HepG2 (cell line): ENCODE results near the gene CBLN3. TPM values are rescaled to one million over a fixed set of nuclear protein-coding genes. Genes with fewer than 3 reads are reported as not detected.
A peak's percentile ranks its signal among the peaks of the same experiment; 100 is the strongest.

Experiments used
- ISL2 ChIP-seq: sonication (generic); formaldehyde crosslinking; IDR thresholded peaks from 2 replicates; pipeline ENCODE4 v1.5.0; 2020; ENCODE audit warnings: missing genetic modification reagents
- MTERF4 ChIP-seq: sonication (generic); formaldehyde crosslinking; IDR thresholded peaks from 2 replicates; pipeline ENCODE4 v1.8.0; 2023; ENCODE audit warnings: mild to moderate bottlenecking, missing genetic modification reagents
- PATZ1 ChIP-seq: sonication (generic); formaldehyde crosslinking; IDR thresholded peaks from 2 replicates; pipeline ENCODE4 v1.4.0; 2020; ENCODE audit warnings: missing genetic modification reagents
- TFDP2 ChIP-seq: sonication (generic); formaldehyde crosslinking; IDR thresholded peaks from 2 replicates; pipeline ENCODE4 v1.4.0; 2020; ENCODE audit warnings: missing genetic modification reagents
- USF2 ChIP-seq, 2 experiments: sonication (generic) in 1 of 2; formaldehyde crosslinking in 1 of 2; IDR thresholded peaks; 2 replicates each; pipeline versions ENCODE4 v1.5.1 to v1.6.1; 2011 to 2020; ENCODE audit warnings: borderline replicate concordance in 1 of 2, low read depth in 1 of 2, low read length in 1 of 2, mild to moderate bottlenecking in 1 of 2, missing genetic modification reagents in 1 of 2, moderate library complexity in 1 of 2
- ZBTB3 ChIP-seq: sonication (generic); formaldehyde crosslinking; IDR thresholded peaks from 2 replicates; pipeline ENCODE4 v1.4.0; 2020; ENCODE audit warnings: low read depth, mild to moderate bottlenecking, moderate library complexity, missing genetic modification reagents, borderline replicate concordance
- ZNF501 ChIP-seq: sonication (generic); formaldehyde crosslinking; IDR thresholded peaks from 2 replicates; pipeline ENCODE4 v1.5.1; 2020; ENCODE audit warnings: mild to moderate bottlenecking, moderate library complexity, missing genetic modification reagents
- ZNF790 ChIP-seq: sonication (generic); formaldehyde crosslinking; IDR thresholded peaks from 2 replicates; pipeline ENCODE4 v1.8.0; 2022; ENCODE audit warnings: missing genetic modification reagents, mild to moderate bottlenecking, borderline replicate concordance
- ZXDC ChIP-seq: sonication (generic); formaldehyde crosslinking; IDR thresholded peaks from 2 replicates; pipeline ENCODE4 v1.5.0; 2020; ENCODE audit warnings: mild to moderate bottlenecking, missing genetic modification reagents
- polyA plus RNA-seq, 8 experiments: library from polyadenylated mRNA; depleted of rRNA in 3 of 8; stranded (reverse) in 7 of 8; unstranded in 1 of 8; fragments of >200 nt; fragmentation: Illumina TruSeq in 4 of 8; extraction: Trizol in 4 of 8; gene quantifications; 2 replicates each; pipeline versions ENCODE4 v1.2.1 to v1.2.3, GENCODE V29; 2011 to 2016; ENCODE audit warnings: low read depth in 4 of 8, missing spikeins in 1 of 8, mixed read lengths in 1 of 8; ENCODE audit not compliant: insufficient read depth in 1 of 8
- total RNA-seq, 5 experiments: library from RNA; depleted of rRNA; stranded (reverse); fragments of >200 nt; fragmentation: Illumina TruSeq; extraction: Trizol; gene quantifications; 2 replicates each; pipeline ENCODE4 v1.2.3, GENCODE V29; 2016; ENCODE audit warnings: low read depth in 1 of 5

CBLN3 gene
- total and polyA plus RNA-seq, 2 of the 13 experiments (the other 11 are each of a cell fraction or from before 2014, with no cell fraction given), result 0.66 to 0.98 TPM

GRCh38 chr14:24399999-24400718 lies 29.3 kb downstream of the CBLN3 start (continued):
- 0 out of 2 replicates have a peak, but pooled peaks have one; percentile 23 for TF ChIP-seq ZXDC (CRISPR knock-in tag)
- no peak for TF ChIP-seq TFDP2
- no peak for TF ChIP-seq USF2 (IDR thresholded peaks at IDR 0.05; ENCODE audit: low read depth, low read length)
- TF ChIP-seq USF2 (CRISPR knock-in tag; IDR thresholded peaks at IDR 0.05; ENCODE audit: borderline replicate concordance), result no peak
- no peak for TF ChIP-seq ZNF501 (CRISPR knock-in tag)
- TF ChIP-seq ZNF790 (CRISPR knock-in tag), result no peak
- TF ChIP-seq ISL2 (CRISPR knock-in tag), result no peak
- TF ChIP-seq ZBTB3 (CRISPR knock-in tag), result no peak
- no peak; the same call in 1 of the 2 replicates for TF ChIP-seq PATZ1 (CRISPR knock-in tag)
- TF ChIP-seq MTERF4 (CRISPR knock-in tag), result peak; percentile 65; the same call in 1 of the 2 replicates
